ENCODE data around the gene PRICKLE2. TPM values are rescaled to one million over a fixed set of nuclear protein-coding genes. Genes with fewer than 3 reads are reported as not detected.

The PRICKLE2 gene
- total RNA-seq, 1 experiment from 2014 or later = 0.26 TPM

DNA sequence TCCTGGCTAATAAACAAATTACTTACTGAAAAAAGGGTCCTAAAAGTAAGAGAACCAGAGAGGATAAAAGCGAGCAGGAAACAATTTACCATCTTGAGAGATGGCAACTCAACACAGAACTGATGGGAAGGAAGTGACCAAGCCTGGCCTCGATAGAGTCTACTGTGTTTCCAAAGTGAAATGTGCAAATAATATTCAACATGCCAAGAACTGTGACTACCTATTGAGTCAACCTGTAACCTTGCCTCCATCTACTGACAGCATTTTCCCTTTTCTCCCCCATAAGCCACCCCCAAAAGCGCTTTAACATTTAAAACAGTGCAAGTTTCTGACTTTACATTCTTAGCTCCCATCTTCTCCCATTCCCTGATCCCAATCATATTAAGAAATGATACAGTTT lies 126.6 kb downstream of the PRICKLE2 start:
- Histone ChIP-seq H3K36me3 (ENCODE audit: control insufficient read depth, insufficient read depth, low read length) (no peaks in the 10 kb centered on the region; the same call in 1 of the 2 replicates), H3K4me1 (ENCODE audit: control insufficient read depth, insufficient read depth, low read length) (no peaks in the 10 kb centered on the region), H3K27me3 (ENCODE audit: control insufficient read depth, insufficient read depth, low read length) (no peaks in the 10 kb centered on the region), H3K9me3 (ENCODE audit: control insufficient read depth, insufficient read depth, low read depth, low read length) (no peaks in the 10 kb centered on the region), H3K27ac (ENCODE audit: low read length) (no peak overlapping the region), H3K4me3 (ENCODE audit: low read depth in 2 of 2, low read length in 2 of 2) (no peak overlapping the region)
- ChIA-PET POLR2A (no interaction called here), CTCF (no interaction called here)
- ATAC-seq (no peak), DNase-seq (ENCODE audit: low read depth, low spot score) (no peak)
- TF ChIP-seq, protein P1, sequence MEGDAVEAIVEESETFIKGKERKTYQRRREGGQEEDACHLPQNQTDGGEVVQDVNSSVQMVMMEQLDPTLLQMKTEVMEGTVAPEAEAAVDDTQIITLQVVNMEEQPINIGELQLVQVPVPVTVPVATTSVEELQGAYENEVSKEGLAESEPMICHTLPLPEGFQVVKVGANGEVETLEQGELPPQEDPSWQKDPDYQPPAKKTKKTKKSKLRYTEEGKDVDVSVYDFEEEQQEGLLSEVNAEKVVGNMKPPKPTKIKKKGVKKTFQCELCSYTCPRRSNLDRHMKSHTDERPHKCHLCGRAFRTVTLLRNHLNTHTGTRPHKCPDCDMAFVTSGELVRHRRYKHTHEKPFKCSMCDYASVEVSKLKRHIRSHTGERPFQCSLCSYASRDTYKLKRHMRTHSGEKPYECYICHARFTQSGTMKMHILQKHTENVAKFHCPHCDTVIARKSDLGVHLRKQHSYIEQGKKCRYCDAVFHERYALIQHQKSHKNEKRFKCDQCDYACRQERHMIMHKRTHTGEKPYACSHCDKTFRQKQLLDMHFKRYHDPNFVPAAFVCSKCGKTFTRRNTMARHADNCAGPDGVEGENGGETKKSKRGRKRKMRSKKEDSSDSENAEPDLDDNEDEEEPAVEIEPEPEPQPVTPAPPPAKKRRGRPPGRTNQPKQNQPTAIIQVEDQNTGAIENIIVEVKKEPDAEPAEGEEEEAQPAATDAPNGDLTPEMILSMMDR (IDR thresholded peaks at IDR 0.05) = no peak
- TF ChIP-seq POLR2AphosphoS5 (IDR thresholded peaks at IDR 0.05; ENCODE audit: low read depth, low read length) (no peak), TCF7L2 (IDR thresholded peaks at IDR 0.05; ENCODE audit: low read depth, low read length) (no peak), SIN3A (IDR thresholded peaks at IDR 0.05; ENCODE audit: borderline replicate concordance, insufficient read depth, low read depth, low read length) (no peak)
- TF ChIP-seq, protein P2, sequence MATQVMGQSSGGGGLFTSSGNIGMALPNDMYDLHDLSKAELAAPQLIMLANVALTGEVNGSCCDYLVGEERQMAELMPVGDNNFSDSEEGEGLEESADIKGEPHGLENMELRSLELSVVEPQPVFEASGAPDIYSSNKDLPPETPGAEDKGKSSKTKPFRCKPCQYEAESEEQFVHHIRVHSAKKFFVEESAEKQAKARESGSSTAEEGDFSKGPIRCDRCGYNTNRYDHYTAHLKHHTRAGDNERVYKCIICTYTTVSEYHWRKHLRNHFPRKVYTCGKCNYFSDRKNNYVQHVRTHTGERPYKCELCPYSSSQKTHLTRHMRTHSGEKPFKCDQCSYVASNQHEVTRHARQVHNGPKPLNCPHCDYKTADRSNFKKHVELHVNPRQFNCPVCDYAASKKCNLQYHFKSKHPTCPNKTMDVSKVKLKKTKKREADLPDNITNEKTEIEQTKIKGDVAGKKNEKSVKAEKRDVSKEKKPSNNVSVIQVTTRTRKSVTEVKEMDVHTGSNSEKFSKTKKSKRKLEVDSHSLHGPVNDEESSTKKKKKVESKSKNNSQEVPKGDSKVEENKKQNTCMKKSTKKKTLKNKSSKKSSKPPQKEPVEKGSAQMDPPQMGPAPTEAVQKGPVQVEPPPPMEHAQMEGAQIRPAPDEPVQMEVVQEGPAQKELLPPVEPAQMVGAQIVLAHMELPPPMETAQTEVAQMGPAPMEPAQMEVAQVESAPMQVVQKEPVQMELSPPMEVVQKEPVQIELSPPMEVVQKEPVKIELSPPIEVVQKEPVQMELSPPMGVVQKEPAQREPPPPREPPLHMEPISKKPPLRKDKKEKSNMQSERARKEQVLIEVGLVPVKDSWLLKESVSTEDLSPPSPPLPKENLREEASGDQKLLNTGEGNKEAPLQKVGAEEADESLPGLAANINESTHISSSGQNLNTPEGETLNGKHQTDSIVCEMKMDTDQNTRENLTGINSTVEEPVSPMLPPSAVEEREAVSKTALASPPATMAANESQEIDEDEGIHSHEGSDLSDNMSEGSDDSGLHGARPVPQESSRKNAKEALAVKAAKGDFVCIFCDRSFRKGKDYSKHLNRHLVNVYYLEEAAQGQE (IDR thresholded peaks at IDR 0.05; ENCODE audit: insufficient read depth in 1 of 2, low read depth in 2 of 2, low read length in 1 of 2) = no peak
- no TSS peak for BruUV-seq (replicated peaks)
- in situ Hi-C loops (cut with HindIII; ENCODE audit: low pct_unique_long_range_greater_than_20kb, low sequenced_read_pairs) = no loop called here
- intact Hi-C loops (cut with micrococcal nuclease; ENCODE audit: unreplicated experiment) = no loop called here

DNA sequence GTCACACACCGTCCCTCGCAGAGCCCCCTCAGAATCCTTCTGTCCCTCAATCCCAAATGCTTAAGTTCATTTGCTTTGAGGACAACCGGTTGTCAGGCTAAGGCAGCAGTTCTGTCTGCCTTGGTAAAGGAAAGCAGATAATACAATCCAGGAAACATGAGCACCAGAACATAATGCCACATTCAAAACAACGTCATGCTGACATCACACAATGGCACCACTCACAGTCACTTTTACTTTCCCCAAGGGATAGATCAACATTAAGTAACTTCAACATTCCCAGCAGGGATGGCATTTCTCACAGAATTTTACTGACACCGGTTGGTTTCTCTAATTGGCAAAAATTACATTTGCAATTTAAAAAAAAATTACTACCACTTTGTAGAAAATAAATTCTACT lies 127.3 kb downstream of the PRICKLE2 start:
- ChIA-PET POLR2A (no interaction called here), CTCF (no interaction called here)
- intact Hi-C loops (cut with micrococcal nuclease; ENCODE audit: unreplicated experiment) (no loop called here), in situ Hi-C loops (cut with HindIII; ENCODE audit: low pct_unique_long_range_greater_than_20kb, low sequenced_read_pairs) (no loop called here)
- TF ChIP-seq, protein P2 (IDR thresholded peaks at IDR 0.05; ENCODE audit: insufficient read depth in 1 of 2, low read depth in 2 of 2, low read length in 1 of 2) = no peak
- TF ChIP-seq POLR2AphosphoS5 (IDR thresholded peaks at IDR 0.05; ENCODE audit: low read depth, low read length) (no peak), SIN3A (IDR thresholded peaks at IDR 0.05; ENCODE audit: borderline replicate concordance, insufficient read depth, low read depth, low read length) (no peak), TCF7L2 (IDR thresholded peaks at IDR 0.05; ENCODE audit: low read depth, low read length) (no peak)
- TF ChIP-seq, protein P1 (IDR thresholded peaks at IDR 0.05) = no peak
- H3K27me3 ChIP-seq (ENCODE audit: control insufficient read depth, insufficient read depth, low read length) = no peaks in the 10 kb centered on the region
- no peaks in the 10 kb centered on the region for H3K9me3 ChIP-seq (ENCODE audit: control insufficient read depth, insufficient read depth, low read depth, low read length)
- H3K36me3 ChIP-seq (ENCODE audit: control insufficient read depth, insufficient read depth, low read length) = no peaks in the 10 kb centered on the region; the same call in 1 of the 2 replicates
- H3K4me1 ChIP-seq (ENCODE audit: control insufficient read depth, insufficient read depth, low read length) = no peaks in the 10 kb centered on the region
- no peak for ATAC-seq
- no peak overlapping the region for H3K27ac ChIP-seq (ENCODE audit: low read length)
- no peak overlapping the region for H3K4me3 ChIP-seq (ENCODE audit: low read depth in 2 of 2, low read length in 2 of 2)
- no TSS peak for BruUV-seq (replicated peaks)
- no peak for DNase-seq (ENCODE audit: low read depth, low spot score)
